HEK293 (cell line): ENCODE measurements around the gene MRPL28.

Experiments
- GLI2 ChIP-seq: fragments of 450-650 bp; formaldehyde crosslinking; IDR thresholded peaks from 2 replicates; pipeline ENCODE4; 2017; ENCODE audit warnings: missing biosample characterization, missing genetic modification characterization, low read depth, borderline replicate concordance
- HIC1 ChIP-seq: fragments of 450-650 bp; formaldehyde crosslinking; IDR thresholded peaks from 2 replicates; pipeline ENCODE4 v1.5.1; 2016; ENCODE audit warnings: missing biosample characterization, missing genetic modification characterization
- PRDM4 ChIP-seq: fragments of 450-650 bp; formaldehyde crosslinking; IDR thresholded peaks from 2 replicates; pipeline ENCODE4 v1.5.1; 2017; ENCODE audit warnings: missing biosample characterization, missing genetic modification characterization
- RBAK ChIP-seq: fragments of 450-650 bp; formaldehyde crosslinking; IDR thresholded peaks from 2 replicates; pipeline ENCODE4 v1.5.1; 2016; ENCODE audit warnings: missing biosample characterization, missing genetic modification characterization
- ZBTB21 ChIP-seq: fragments of 450-650 bp; formaldehyde crosslinking; IDR thresholded peaks from 2 replicates; pipeline ENCODE4 v1.5.1; 2017; ENCODE audit warnings: missing biosample characterization, missing genetic modification characterization
- ZBTB26 ChIP-seq: fragments of 450-650 bp; formaldehyde crosslinking; optimal IDR thresholded peaks from 2 replicates; pipeline ENCODE3; 2016; ENCODE audit warnings: missing biosample characterization, mild to moderate bottlenecking, missing genetic modification characterization
- ZFP69B ChIP-seq: fragments of 450-650 bp; formaldehyde crosslinking; IDR thresholded peaks from 2 replicates; pipeline ENCODE4 v1.5.1; 2016; ENCODE audit warnings: missing biosample characterization, missing genetic modification characterization
- ZNF10 ChIP-seq: fragments of 450-650 bp; formaldehyde crosslinking; IDR thresholded peaks from 2 replicates; pipeline ENCODE4 v1.5.1; 2017; ENCODE audit warnings: missing biosample characterization, missing genetic modification characterization
- ZNF112 ChIP-seq: fragments of 450-650 bp; formaldehyde crosslinking; IDR thresholded peaks from 2 replicates; pipeline ENCODE4 v1.5.0; 2017; ENCODE audit warnings: missing biosample characterization, missing genetic modification characterization
- ZNF121 ChIP-seq: fragments of 450-650 bp; formaldehyde crosslinking; IDR thresholded peaks from 2 replicates; pipeline ENCODE4 v1.5.1; 2016; ENCODE audit warnings: missing biosample characterization, missing genetic modification characterization
- ZNF133 ChIP-seq: fragments of 450-650 bp; formaldehyde crosslinking; IDR thresholded peaks from 2 replicates; pipeline ENCODE4 v1.5.1; 2016; ENCODE audit warnings: missing biosample characterization, missing genetic modification characterization
- ZNF138 ChIP-seq: fragments of 450-650 bp; formaldehyde crosslinking; IDR thresholded peaks from 2 replicates; pipeline ENCODE4 v1.5.1; 2016; ENCODE audit warnings: missing biosample characterization, missing genetic modification characterization, borderline replicate concordance
- ZNF174 ChIP-seq: fragments of 450-650 bp; formaldehyde crosslinking; IDR thresholded peaks from 2 replicates; pipeline ENCODE4 v1.5.0; 2017; ENCODE audit warnings: missing biosample characterization, mild to moderate bottlenecking, missing genetic modification characterization
- ZNF184 ChIP-seq: fragments of 450-650 bp; IDR thresholded peaks from 2 replicates; pipeline ENCODE4 v1.5.1; 2018; ENCODE audit warnings: missing biosample characterization, mild to moderate bottlenecking, missing genetic modification characterization
- ZNF266 ChIP-seq: fragments of 450-650 bp; formaldehyde crosslinking; IDR thresholded peaks from 2 replicates; pipeline ENCODE4 v1.5.1; 2016; ENCODE audit warnings: missing biosample characterization, missing genetic modification characterization, low read depth
- ZNF274 ChIP-seq, 2 experiments: fragments of 200-500 bp in 1 of 2; fragments of 450-650 bp in 1 of 2; sonication (Bioruptor generic) in 1 of 2; formaldehyde crosslinking in 1 of 2; IDR thresholded peaks; 2 replicates each; pipeline versions ENCODE4 v1.5.1 to v1.6.1; 2014 to 2016; ENCODE audit warnings: borderline replicate concordance in 1 of 2, inconsistent platforms in 1 of 2, low read length in 1 of 2, missing biosample characterization in 1 of 2, missing genetic modification characterization in 1 of 2
- ZNF350 ChIP-seq: fragments of 450-650 bp; formaldehyde crosslinking; IDR thresholded peaks from 2 replicates; pipeline ENCODE4 v1.5.0; 2017; ENCODE audit warnings: missing biosample characterization, mild to moderate bottlenecking, missing genetic modification characterization
- ZNF366 ChIP-seq: fragments of 450-650 bp; formaldehyde crosslinking; conservative IDR thresholded peaks from 2 replicates; pipeline ENCODE4 v1.5.1; 2016; ENCODE audit warnings: missing biosample characterization, missing genetic modification characterization
- ZNF473 ChIP-seq: fragments of 450-650 bp; formaldehyde crosslinking; IDR thresholded peaks from 2 replicates; pipeline ENCODE4 v1.5.1; 2017; ENCODE audit warnings: missing biosample characterization, missing genetic modification characterization
- ZNF530 ChIP-seq: fragments of 450-650 bp; formaldehyde crosslinking; IDR thresholded peaks from 2 replicates; pipeline ENCODE4 v1.5.1; 2016; ENCODE audit warnings: low read depth, missing biosample characterization, missing genetic modification characterization
- ZNF555 ChIP-seq: fragments of 450-650 bp; formaldehyde crosslinking; conservative IDR thresholded peaks from 2 replicates; pipeline ENCODE4 v1.5.1; 2017; ENCODE audit warnings: missing biosample characterization, mild to moderate bottlenecking, missing genetic modification characterization, inconsistent platforms
- ZNF624 ChIP-seq: fragments of 450-650 bp; formaldehyde crosslinking; IDR thresholded peaks from 2 replicates; pipeline ENCODE4 v1.5.1; 2017; ENCODE audit warnings: missing biosample characterization, missing genetic modification characterization
- ZNF639 ChIP-seq: fragments of 450-650 bp; formaldehyde crosslinking; IDR thresholded peaks from 2 replicates; pipeline ENCODE4 v1.5.1; 2016; ENCODE audit warnings: missing biosample characterization, missing genetic modification characterization
- ZNF645 ChIP-seq: fragments of 450-650 bp; formaldehyde crosslinking; IDR thresholded peaks from 2 replicates; pipeline ENCODE4; 2016; ENCODE audit warnings: missing biosample characterization, missing genetic modification characterization
- ZNF670 ChIP-seq: fragments of 450-650 bp; formaldehyde crosslinking; IDR thresholded peaks from 2 replicates; pipeline ENCODE4 v1.5.1; 2016; ENCODE audit warnings: missing biosample characterization, missing genetic modification characterization, low read depth
- ZNF776 ChIP-seq: fragments of 450-650 bp; formaldehyde crosslinking; IDR thresholded peaks from 2 replicates; pipeline ENCODE4 v1.5.0; 2017; ENCODE audit warnings: missing biosample characterization, missing genetic modification characterization, borderline replicate concordance
- ZSCAN18 ChIP-seq: fragments of 450-650 bp; formaldehyde crosslinking; IDR thresholded peaks from 2 replicates; pipeline ENCODE4 v1.5.1; 2016; ENCODE audit warnings: missing biosample characterization, missing genetic modification characterization

Gene MRPL28

GRCh38 chr16:324451-325334 is 45.6 kb downstream of the MRPL28 start (continued):
- TF ChIP-seq ZSCAN18 (tag by site-specific recombination) (no peak), GLI2 (tag by site-specific recombination) (peak; percentile 94; the same call in 1 of the 2 replicates), ZNF138 (no peak), ZNF776 (tag by site-specific recombination) (no peak), ZNF473 (no peak), ZNF174 (no peak), ZNF350 (tag by site-specific recombination) (no peak), HIC1 (tag by site-specific recombination) (peak; percentile 63), ZNF184 (no peak), ZNF530 (no peak), ZNF645 (tag by site-specific recombination) (0 out of 2 replicates have a peak, but pooled peaks have one; percentile 26), ZNF639 (tag by site-specific recombination) (peak; percentile 93), ZNF274 (IDR thresholded peaks at IDR 0.05; ENCODE audit: low read length) (no peak), ZNF274 (tag by site-specific recombination; IDR thresholded peaks at IDR 0.05; ENCODE audit: borderline replicate concordance) (no peak), ZNF366 (0 out of 2 replicates have a peak, but pooled peaks have one; percentile 16), RBAK (tag by site-specific recombination) (no peak), ZNF10 (tag by site-specific recombination) (peak; percentile 77), ZNF112 (tag by site-specific recombination) (no peak), ZNF555 (tag by site-specific recombination) (no peak), PRDM4 (tag by site-specific recombination) (peak; percentile 84; the same call in 1 of the 2 replicates), ZNF266 (tag by site-specific recombination) (no peak), ZNF121 (no peak), ZBTB21 (tag by site-specific recombination) (peak; percentile 68; the same call in 1 of the 2 replicates), ZNF133 (tag by site-specific recombination) (no peak), ZNF624 (no peak), ZNF670 (tag by site-specific recombination) (no peak), ZBTB26 (tag by site-specific recombination) (peak; percentile 77), ZFP69B (no peak; the same call in none of the 2 replicates)
